NCI-H524 treated with DMSO at 0.1 percent for 48 hours (cell line): ENCODE results near the gene OR5D13.

Experiments used
- DNase-seq: peaks from one replicate; lab custom pipeline; 2025; lab: John Stamatoyannopoulos, UW

OR5D13 gene

DNA sequence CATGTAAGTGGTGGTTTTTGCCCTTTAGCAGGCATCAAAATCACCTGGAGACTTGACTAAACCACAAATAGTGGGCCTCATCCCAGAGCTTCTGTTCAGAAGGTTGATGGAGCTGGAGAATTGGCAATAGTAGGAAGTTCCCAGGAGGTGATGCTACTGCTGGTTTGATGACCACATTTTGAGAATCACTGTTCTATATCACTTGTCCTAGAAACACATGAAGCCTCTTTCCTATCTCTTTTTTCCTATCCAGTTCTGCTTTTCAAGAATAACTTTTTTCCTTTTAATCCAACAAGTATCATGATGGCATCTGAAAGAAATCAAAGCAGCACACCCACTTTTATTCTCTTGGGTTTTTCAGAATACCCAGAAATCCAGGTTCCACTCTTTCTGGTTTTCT lies at the start of gene OR5D13:
Gene OR5D13, plus strand, starts transcription at position 301 of the 400 bp plus-strand sequence. Its CDS starts 0 bp downstream, at position 301.
- DNase-seq = no peak

DNA sequence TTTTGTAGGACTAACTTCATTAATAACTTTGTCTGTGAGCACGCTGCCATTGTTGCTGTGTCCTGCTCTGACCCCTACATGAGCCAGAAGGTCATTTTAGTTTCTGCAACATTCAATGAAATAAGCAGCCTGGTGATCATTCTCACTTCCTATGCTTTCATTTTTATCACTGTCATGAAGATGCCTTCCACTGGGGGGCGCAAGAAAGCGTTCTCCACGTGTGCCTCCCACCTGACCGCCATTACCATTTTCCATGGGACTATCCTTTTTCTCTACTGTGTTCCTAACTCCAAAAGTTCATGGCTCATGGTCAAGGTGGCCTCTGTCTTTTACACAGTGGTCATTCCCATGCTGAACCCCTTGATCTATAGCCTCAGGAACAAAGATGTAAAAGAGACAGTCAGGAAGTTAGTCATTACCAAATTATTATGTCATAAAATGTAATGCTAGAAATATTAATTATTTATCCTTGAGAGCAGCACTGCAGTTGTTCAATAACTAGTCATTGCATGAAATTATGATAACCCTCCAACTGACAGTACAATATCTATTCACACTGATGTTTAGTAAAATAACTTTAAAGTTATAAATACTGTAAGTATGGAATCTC lies 46.4 kb upstream of the OR5D13 start:
- no peak for DNase-seq

GRCh38 chr11:55732936-55733335 lies 40.3 kb upstream of the OR5D13 start:
- DNase-seq = no peak

DNA sequence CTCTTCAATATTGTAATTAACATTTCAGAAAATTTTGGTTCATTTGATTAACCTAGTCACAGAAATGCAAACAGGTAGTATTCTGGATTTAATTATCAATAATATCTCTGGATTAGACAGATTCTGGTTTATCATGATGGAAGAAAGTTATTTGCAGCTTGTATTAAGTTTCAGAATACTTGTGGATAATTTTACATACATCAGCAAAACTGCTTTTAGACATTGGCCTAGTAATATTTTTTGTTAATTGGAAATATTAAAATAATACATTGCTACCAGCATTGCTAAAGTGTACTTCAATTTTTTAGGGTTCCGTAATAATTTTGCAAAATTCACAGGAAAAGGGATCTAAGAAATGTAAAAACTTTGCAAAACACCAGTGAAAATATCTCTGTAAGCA lies 18.4 kb downstream of the OR5D13 start:
- no peak for DNase-seq

GRCh38 chr11:55793321-55793720 lies 20.1 kb downstream of the OR5D13 start:
- DNase-seq = no peak

DNA sequence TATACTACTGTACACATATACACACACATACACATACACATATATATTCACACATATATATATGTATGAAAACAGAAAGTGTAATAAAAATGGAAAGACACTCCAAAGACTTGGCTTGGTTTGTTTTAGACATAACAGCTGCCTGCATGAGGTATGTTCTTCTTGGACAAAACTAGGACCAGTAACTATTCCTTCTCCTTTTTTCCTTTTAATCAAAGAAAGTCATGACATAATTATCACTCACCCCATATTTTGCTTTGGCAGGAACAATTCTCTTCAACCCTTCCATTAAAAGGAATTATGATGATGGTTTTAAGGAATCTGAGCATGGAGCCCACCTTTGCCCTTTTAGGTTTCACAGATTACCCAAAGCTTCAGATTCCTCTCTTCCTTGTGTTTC lies 22.0 kb downstream of the OR5D13 start, which contains the start of gene OR5D14:
Gene OR5D14, plus strand, starts transcription at position 301 of the 400 bp plus-strand sequence. Its CDS starts 0 bp downstream, at position 301.
- no peak for DNase-seq

DNA sequence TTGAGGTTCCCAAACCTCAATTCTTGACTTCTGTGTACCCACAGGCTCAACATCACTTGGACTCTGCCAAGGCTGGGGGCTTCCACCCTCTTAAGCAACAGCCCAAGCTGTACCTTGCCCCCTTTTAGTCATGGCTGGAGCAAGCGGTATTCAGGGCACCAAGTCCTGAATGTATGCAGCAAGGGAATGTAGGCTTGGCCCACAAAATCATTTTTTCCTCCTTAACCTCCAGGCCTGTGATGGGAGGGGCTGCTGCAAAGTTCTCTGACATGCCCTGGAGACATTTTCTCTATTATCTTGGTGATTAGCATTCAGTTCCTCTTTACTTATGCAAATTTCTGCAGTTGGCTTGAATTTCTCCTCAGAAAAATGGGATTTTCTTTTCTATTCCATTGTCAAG lies 33.0 kb downstream of the OR5D13 start:
- DNase-seq = no peak

DNA sequence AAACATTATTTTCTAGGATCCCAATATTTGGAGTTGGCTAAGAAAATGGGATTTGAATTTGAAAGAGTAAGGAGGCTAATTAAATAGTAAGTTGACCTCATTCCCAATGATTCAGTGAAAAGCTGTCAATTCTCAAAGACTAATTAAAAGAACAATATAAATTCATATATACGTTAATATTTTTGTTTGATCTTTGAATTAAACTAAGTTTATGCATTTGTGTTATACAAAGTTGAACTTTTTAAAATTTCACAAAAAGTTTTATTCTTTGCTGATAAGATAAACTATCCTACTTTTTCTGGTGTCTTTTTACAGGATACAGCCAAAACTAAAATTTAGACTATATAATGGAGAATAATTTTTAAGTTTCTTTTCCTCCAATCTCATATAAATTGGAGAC lies 37.8 kb downstream of the OR5D13 start, which contains the start of gene OR5L1:
Gene OR5L1, plus strand, starts transcription at position 301 of the 400 bp plus-strand sequence. CDS start 100 bp downstream, outside the sequence.
- DNase-seq = no peak

DNA sequence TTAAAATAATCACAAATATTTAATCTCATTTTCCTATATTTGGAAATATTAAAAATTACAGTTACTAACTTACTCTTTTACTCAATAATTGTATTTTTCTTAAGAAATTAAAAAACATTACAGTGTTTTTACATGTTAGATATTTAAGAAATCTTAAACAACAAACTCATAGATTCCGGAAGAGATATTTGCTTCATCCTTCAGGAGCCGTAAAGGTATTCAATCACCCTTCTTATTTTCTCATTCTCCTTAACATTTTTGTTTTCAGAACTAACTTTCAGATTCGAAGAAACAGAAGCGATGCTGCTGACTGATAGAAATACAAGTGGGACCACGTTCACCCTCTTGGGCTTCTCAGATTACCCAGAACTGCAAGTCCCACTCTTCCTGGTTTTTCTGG lies 46.1 kb downstream of the OR5D13 start, which contains the start of gene OR5D18:
Gene OR5D18, plus strand, starts transcription at position 301 of the 400 bp plus-strand sequence. Its CDS starts 0 bp downstream, at position 301.
- no peak for DNase-seq
